Fibroblast of villous mesenchyme (primary cell): ENCODE measurements around the gene FSTL4. TPM values are rescaled to one million over a fixed set of nuclear protein-coding genes. Genes with fewer than 3 reads are reported as not detected.

Experiments
- DNase-seq: peaks from one replicate; pipeline ENCODE4 v3.0.0-alpha.2; 2010; ENCODE audit warnings: low read depth
- H3K4me3 ChIP-seq: 2 replicates; pipeline ENCODE4 v1.5.1; 2011; ENCODE audit warnings: low read depth, mild to moderate bottlenecking, low read length
- total RNA-seq: library from RNA; depleted of rRNA; stranded (reverse); fragments of >200 nt; gene quantifications from 2 replicates; pipeline ENCODE4 v1.2.3, GENCODE V29; 2012
- TF ChIP-seq, protein P1 (sequence below): IDR thresholded peaks from 2 replicates; pipeline ENCODE4 v1.5.1; 2012; ENCODE audit warnings: low read depth, mild to moderate bottlenecking, low read length; ENCODE audit not compliant: insufficient read depth

Gene FSTL4
- total RNA-seq, 1 donor = not detected

DNA sequence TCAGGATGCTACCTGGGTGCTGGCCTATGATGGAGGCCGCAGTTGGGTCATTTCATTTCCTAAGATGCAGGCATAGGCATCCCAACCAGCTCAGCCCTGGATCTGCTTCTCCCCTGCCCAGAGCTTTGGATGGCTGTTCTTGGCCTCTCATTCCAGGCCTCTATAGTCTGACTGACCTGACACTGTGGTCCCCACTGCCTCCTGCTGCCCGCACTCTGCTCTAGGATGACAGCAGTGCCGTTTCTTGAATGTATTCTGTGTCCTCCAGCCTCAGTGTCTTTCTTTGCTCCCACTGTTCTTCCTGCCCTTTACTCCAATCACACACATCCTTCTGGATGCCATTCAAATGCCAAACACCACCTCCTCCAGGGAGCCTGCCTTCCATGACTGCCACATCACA is 324.8 kb downstream of the FSTL4 start:
- no peak overlapping the region for H3K4me3 ChIP-seq
- DNase-seq = peak; percentile 42
- TF ChIP-seq, protein P1, sequence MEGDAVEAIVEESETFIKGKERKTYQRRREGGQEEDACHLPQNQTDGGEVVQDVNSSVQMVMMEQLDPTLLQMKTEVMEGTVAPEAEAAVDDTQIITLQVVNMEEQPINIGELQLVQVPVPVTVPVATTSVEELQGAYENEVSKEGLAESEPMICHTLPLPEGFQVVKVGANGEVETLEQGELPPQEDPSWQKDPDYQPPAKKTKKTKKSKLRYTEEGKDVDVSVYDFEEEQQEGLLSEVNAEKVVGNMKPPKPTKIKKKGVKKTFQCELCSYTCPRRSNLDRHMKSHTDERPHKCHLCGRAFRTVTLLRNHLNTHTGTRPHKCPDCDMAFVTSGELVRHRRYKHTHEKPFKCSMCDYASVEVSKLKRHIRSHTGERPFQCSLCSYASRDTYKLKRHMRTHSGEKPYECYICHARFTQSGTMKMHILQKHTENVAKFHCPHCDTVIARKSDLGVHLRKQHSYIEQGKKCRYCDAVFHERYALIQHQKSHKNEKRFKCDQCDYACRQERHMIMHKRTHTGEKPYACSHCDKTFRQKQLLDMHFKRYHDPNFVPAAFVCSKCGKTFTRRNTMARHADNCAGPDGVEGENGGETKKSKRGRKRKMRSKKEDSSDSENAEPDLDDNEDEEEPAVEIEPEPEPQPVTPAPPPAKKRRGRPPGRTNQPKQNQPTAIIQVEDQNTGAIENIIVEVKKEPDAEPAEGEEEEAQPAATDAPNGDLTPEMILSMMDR = peak; percentile 68

DNA sequence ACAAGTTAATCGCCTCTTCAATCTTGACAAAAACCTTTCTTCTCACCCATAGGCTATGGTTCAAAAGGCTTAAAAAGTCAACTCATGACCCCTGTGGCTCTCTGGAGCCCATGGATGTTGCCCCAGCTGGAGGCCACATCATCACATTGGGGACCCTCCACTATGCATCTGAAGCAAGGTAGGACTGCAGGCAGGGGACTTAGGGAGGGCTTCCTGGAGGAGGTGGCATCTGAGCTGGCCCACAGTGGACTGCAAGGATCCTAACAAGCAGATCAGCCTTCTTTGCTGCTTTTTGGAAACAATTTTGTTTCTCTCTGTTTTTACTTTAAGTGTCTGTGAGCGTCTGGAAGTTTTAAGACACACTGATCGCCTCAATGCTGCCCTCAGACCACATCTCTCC is 325.9 kb downstream of the FSTL4 start:
- H3K4me3 ChIP-seq = no peak overlapping the region
- TF ChIP-seq, protein P1 = no peak
- DNase-seq = no peak

DNA sequence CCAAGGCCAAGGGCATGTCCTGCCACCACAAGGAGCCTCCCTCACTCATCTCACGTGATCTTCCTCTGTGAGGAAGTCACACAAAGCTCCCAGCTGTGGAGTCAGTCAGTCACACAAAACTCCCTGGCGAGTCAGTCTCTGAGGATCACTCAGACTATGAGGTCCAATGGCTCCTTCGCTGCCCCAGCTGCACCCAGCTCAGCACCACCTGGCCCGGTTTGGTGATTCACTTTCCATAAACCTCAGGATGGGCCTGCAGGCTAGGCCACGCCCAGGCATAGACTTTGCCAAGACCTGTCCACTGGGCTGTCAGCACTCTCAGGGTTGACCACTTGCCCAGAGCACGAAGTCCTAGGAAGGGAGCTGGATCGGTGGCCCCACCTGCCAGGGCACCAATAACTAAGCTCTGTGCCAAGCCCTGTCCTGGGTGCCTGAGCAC is 326.7 kb downstream of the FSTL4 start:
- peak; percentile 5 for DNase-seq
- no peak overlapping the region for H3K4me3 ChIP-seq
- TF ChIP-seq, protein P1 = no peak

DNA sequence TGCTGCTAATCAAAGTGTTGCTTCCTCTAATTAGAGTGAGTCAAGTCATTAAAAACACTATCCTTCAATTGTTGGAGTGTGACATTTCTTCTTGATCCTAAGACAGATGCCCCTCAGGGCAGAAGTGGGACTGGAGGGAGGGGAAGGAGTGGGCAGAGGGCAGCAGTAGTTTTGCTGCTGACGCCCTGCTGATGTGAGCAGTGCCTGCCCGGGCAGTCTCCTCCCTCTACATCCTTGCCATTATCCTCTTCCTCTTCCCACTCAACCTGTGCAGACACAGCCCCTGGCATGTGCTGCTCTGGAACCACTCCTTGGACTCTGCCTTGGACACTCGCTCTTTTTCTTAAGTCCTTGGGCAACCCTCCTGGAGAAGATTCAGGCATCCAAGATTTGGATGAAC is 328.0 kb downstream of the FSTL4 start:
- DNase-seq = no peak
- TF ChIP-seq, protein P1 = no peak
- H3K4me3 ChIP-seq = no peak overlapping the region

DNA sequence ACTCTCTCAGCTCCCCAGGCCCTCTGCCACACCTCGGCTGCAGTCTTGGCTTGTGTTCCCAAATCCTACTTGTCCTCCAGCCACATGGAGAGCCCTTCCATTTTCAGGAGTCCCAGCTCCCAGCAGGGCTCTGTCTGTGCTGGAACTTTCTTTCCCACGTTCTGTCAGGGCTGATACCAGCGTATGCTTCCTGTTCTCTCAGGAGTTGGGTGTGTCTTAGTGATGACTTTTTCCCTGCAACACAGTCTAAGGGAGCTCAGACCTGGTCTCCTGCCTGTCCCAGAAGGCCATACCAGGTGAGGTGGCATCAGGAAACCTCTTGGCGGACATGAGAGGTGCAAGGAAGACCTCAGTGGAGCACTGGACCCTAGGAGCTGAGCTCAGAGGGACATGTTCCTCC is 334.0 kb downstream of the FSTL4 start:
- no peak overlapping the region for H3K4me3 ChIP-seq
- TF ChIP-seq, protein P1 = no peak
- DNase-seq = no peak

DNA sequence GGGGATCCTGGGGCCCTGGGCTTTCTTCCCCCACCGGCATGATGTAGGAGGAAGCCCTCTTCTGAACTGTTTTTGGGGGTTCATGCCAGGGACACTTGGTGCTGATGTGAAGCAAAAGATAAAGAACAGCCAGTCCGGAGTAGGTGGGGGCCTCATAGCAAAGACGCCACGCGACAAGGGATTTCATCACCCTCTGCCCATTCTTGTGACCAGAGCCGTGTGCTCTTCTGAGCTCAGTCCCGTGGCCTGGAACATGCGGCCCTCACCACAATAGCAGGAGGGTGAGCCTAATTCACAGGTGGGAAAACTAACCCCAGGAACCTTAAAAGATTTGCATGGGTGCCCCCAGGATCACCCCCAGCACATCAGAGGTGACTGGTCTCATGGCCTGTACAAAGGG is 334.6 kb downstream of the FSTL4 start:
- DNase-seq = no peak
- TF ChIP-seq, protein P1 = no peak
- H3K4me3 ChIP-seq = no peak overlapping the region

DNA sequence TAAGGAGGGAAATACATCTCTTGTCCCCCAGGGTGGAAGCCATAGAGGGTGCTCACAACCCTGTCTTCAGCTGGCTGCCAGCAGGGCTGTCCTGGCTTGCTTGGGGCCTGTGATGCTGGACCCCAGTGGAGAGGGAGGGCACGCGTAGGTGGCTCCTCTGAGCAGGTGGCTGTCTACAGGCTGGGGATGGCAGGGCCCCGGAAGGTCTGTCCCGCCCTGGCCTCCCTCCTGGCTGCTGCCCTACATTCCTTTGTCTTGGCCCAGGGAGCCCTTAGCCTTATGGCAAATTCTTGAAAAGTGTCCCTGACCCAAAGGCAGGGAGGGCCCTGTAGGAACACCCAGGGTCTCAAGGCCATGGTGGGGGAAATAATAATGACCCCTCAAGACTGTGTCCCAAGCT is 336.2 kb downstream of the FSTL4 start:
- H3K4me3 ChIP-seq = no peak overlapping the region
- DNase-seq = no peak
- TF ChIP-seq, protein P1 = no peak
